H1 (cell line): ENCODE data around the gene CUBN. TPM values are rescaled to one million over a fixed set of nuclear protein-coding genes. Genes with fewer than 3 reads are reported as not detected.

Source experiments
- CTCF ChIA-PET: fragments of 300-600 bp; sonication (Branson Sonifier 250); formaldehyde crosslinking; loops from one replicate; lab custom pipeline; 2021; ENCODE audit not compliant: partially characterized antibody; lab: Charles Lee
- POLR2A ChIA-PET: fragments of 300-600 bp; sonication (Branson Sonifier 250); formaldehyde crosslinking; loops from one replicate; lab custom pipeline; 2021; ENCODE audit warnings: inconsistent platforms; ENCODE audit not compliant: partially characterized antibody; lab: Charles Lee
- DNase-seq, 2 experiments: peaks; one replicate each; pipeline versions ENCODE4 v3.0.0 to v3.0.0-alpha.2; 2010 to 2022; ENCODE audit warnings: low spot score in 2 of 2, low read depth in 1 of 2, mixed read lengths in 1 of 2
- FAIRE-seq: peaks from 2 replicates; lab custom pipeline; 2011; peaks lifted over from hg19 to GRCh38; lab: Jason Lieb, UNC
- H2AFZ ChIP-seq: 2 replicates; pipeline ENCODE4 v1.8.1; 2012; ENCODE audit warnings: low read length, inconsistent platforms
- H2AK5ac ChIP-seq: 2 replicates; pipeline ENCODE4 v1.6.1; 2013; ENCODE audit warnings: low read depth, low read length
- H2BK120ac ChIP-seq: replicated peaks from 2 replicates; pipeline ENCODE3; 2013; ENCODE audit warnings: low read depth, low read length, inconsistent platforms
- H2BK12ac ChIP-seq: 2 replicates; pipeline ENCODE4 v1.6.1; 2013; ENCODE audit warnings: low read depth, low read length
- H2BK15ac ChIP-seq: 2 replicates; pipeline ENCODE4 v1.6.1; 2013; ENCODE audit warnings: low read length
- H2BK20ac ChIP-seq: 2 replicates; pipeline ENCODE4 v1.6.1; 2013; ENCODE audit warnings: low read length
- H2BK5ac ChIP-seq: 2 replicates; pipeline ENCODE4 v1.6.1; 2013; ENCODE audit warnings: low read depth, low read length
- H3K14ac ChIP-seq: 2 replicates; pipeline ENCODE4 v1.6.1; 2013; ENCODE audit warnings: inconsistent platforms; ENCODE audit not compliant: insufficient read length
- H3K18ac ChIP-seq: 2 replicates; pipeline ENCODE4 v1.6.1; 2013; ENCODE audit warnings: low read length; ENCODE audit errors: extremely low read depth
- H3K23ac ChIP-seq: 2 replicates; pipeline ENCODE4 v1.6.1; 2013; ENCODE audit warnings: inconsistent platforms; ENCODE audit not compliant: insufficient read length
- H3K23me2 ChIP-seq: 2 replicates; pipeline ENCODE4 v1.6.1; 2013; ENCODE audit warnings: low read depth, low read length
- H3K27ac ChIP-seq: 2 replicates; pipeline ENCODE4 v1.6.1; 2011; ENCODE audit warnings: low read depth, low read length, inconsistent platforms
- H3K27me3 ChIP-seq, 4 experiments: replicated peaks in 1 of 4; 1 replicate in 1 of 4; 2 replicates in 3 of 4; pipeline versions ENCODE4 v1.6.1 to v1.8.1; 2011 to 2013; ENCODE audit warnings: low read length in 3 of 4, mild to moderate bottlenecking in 3 of 4, inconsistent platforms in 2 of 4, mixed read lengths in 2 of 4, moderate library complexity in 1 of 4; ENCODE audit not compliant: control insufficient read depth in 3 of 4, insufficient read depth in 3 of 4; ENCODE audit errors: extremely low read depth in 1 of 4
- H3K36me3 ChIP-seq, 4 experiments: 2 replicates each; pipeline versions ENCODE4 v1.6.1 to v1.8.1; 2011 to 2013; ENCODE audit warnings: mild to moderate bottlenecking in 4 of 4, low read length in 3 of 4, moderate library complexity in 2 of 4, control low read depth in 1 of 4, inconsistent platforms in 1 of 4; ENCODE audit not compliant: insufficient read depth in 4 of 4, control insufficient read depth in 2 of 4
- H3K4ac ChIP-seq: replicated peaks from 2 replicates; pipeline ENCODE3; 2013; ENCODE audit warnings: low read length, low read depth, mixed read lengths, inconsistent platforms; ENCODE audit not compliant: insufficient read length
- H3K4me1 ChIP-seq, 4 experiments: replicated peaks in 1 of 4; 1 replicate in 1 of 4; 2 replicates in 3 of 4; pipeline versions ENCODE4 v1.6.1 to v1.8.1; 2011 to 2013; ENCODE audit warnings: low read length in 3 of 4, inconsistent platforms in 2 of 4, mixed read lengths in 1 of 4; ENCODE audit not compliant: insufficient read depth in 4 of 4, control insufficient read depth in 3 of 4
- H3K4me2 ChIP-seq, 2 experiments: 2 replicates each; pipeline versions ENCODE4 v1.6.1 to v1.8.1; 2011 to 2013; ENCODE audit warnings: low read depth in 2 of 2, low read length in 2 of 2, control low read depth in 1 of 2, inconsistent platforms in 1 of 2, mild to moderate bottlenecking in 1 of 2; ENCODE audit not compliant: insufficient read depth in 1 of 2
- H3K4me3 ChIP-seq, 4 experiments: fragments of 200-600, 300-600 bp in 1 of 4; sonication (generic), shearing (Covaris generic), sonication (Bioruptor Twin) in 1 of 4; 2 replicates each; pipeline versions ENCODE4 v1.5.1 to v1.8.1; 2011 to 2016; ENCODE audit warnings: low read length in 4 of 4, low read depth in 3 of 4, control low read depth in 2 of 4, inconsistent platforms in 2 of 4, mild to moderate bottlenecking in 2 of 4, mixed read lengths in 1 of 4, moderate library complexity in 1 of 4; ENCODE audit not compliant: insufficient read depth in 2 of 4; ENCODE audit errors: extremely low read depth in 1 of 4
- H3K56ac ChIP-seq: replicated peaks from 2 replicates; pipeline ENCODE3; 2013; ENCODE audit warnings: low read depth, mild to moderate bottlenecking, mixed read lengths, low read length, inconsistent platforms; ENCODE audit not compliant: insufficient read length
- H3K79me1 ChIP-seq: 2 replicates; pipeline ENCODE4 v1.6.1; 2013; ENCODE audit warnings: low read depth, low read length, control low read depth
- H3K79me2 ChIP-seq, 2 experiments: 2 replicates each; pipeline versions ENCODE4 v1.6.1 to v1.8.1; 2012 to 2013; ENCODE audit warnings: low read length in 2 of 2, mild to moderate bottlenecking in 2 of 2, inconsistent platforms in 1 of 2; ENCODE audit not compliant: insufficient read depth in 2 of 2, control insufficient read depth in 1 of 2
- H3K9ac ChIP-seq, 4 experiments: replicated peaks in 1 of 4; 1 replicate in 1 of 4; 2 replicates in 3 of 4; pipeline versions ENCODE4 v1.6.1 to v1.8.1; 2011 to 2013; ENCODE audit warnings: low read depth in 3 of 4, low read length in 3 of 4, control low read depth in 2 of 4, mild to moderate bottlenecking in 2 of 4, moderate library complexity in 2 of 4, inconsistent platforms in 1 of 4; ENCODE audit errors: extremely low read depth in 1 of 4
- H3K9me3 ChIP-seq, 2 experiments: 2 replicates each; pipeline versions ENCODE4 v1.6.1 to v1.8.1; 2012 to 2013; ENCODE audit warnings: mild to moderate bottlenecking in 2 of 2, moderate library complexity in 2 of 2, control low read depth in 1 of 2, inconsistent platforms in 1 of 2, low read depth in 1 of 2, low read length in 1 of 2, mixed read lengths in 1 of 2; ENCODE audit not compliant: insufficient read depth in 2 of 2
- H4K20me1 ChIP-seq, 2 experiments: replicated peaks in 1 of 2; 2 replicates each; pipeline versions ENCODE3 to v1.8.1; 2011 to 2013; ENCODE audit warnings: inconsistent platforms in 2 of 2, low read length in 2 of 2, mild to moderate bottlenecking in 1 of 2; ENCODE audit not compliant: insufficient read depth in 2 of 2, control insufficient read depth in 1 of 2
- H4K5ac ChIP-seq: 2 replicates; pipeline ENCODE4 v1.6.1; 2013; ENCODE audit warnings: low read length, low read depth, mixed read lengths, inconsistent platforms; ENCODE audit not compliant: insufficient read length
- H4K8ac ChIP-seq: 2 replicates; pipeline ENCODE4 v1.8.0; 2013; ENCODE audit warnings: mild to moderate bottlenecking, moderate library complexity, low read length, inconsistent platforms; ENCODE audit not compliant: insufficient read depth; ENCODE audit errors: extremely low read depth
- H4K91ac ChIP-seq: replicated peaks from 2 replicates; pipeline ENCODE3; 2013; ENCODE audit warnings: low read length, mixed read lengths, inconsistent platforms; ENCODE audit not compliant: insufficient read length
- ATF2 ChIP-seq: IDR thresholded peaks from 2 replicates; pipeline ENCODE4 v1.6.1; 2012; ENCODE audit warnings: low read length, inconsistent platforms
- ATF3 ChIP-seq: IDR thresholded peaks from 2 replicates; pipeline ENCODE4 v1.6.1; 2011; ENCODE audit warnings: low read depth, mild to moderate bottlenecking, low read length; ENCODE audit not compliant: insufficient read depth
- CHD2 ChIP-seq: IDR thresholded peaks from 2 replicates; pipeline ENCODE4 v1.6.1; 2012; ENCODE audit warnings: low read length, improper control_type of control experiment
- CREB1 ChIP-seq: IDR thresholded peaks from 2 replicates; pipeline ENCODE4 v1.6.1; 2012; ENCODE audit warnings: inconsistent platforms
- CTBP2 ChIP-seq: IDR thresholded peaks from 2 replicates; pipeline ENCODE4 v1.7.0; 2011; ENCODE audit warnings: borderline replicate concordance, mild to moderate bottlenecking, moderate library complexity, mixed read lengths, low read length; ENCODE audit not compliant: insufficient read depth, insufficient read length
- POLR2A ChIP-seq, 2 experiments: IDR thresholded peaks; 1 replicate in 1 of 2; 2 replicates in 1 of 2; pipeline ENCODE4 v1.6.1; 2011; ENCODE audit warnings: low read depth in 2 of 2, low read length in 2 of 2, mild to moderate bottlenecking in 2 of 2; ENCODE audit errors: control extremely low read depth in 1 of 2
- RNF2 ChIP-seq: fragments of 200-900, 300-1000 bp; sonication (generic); IDR thresholded peaks from 2 replicates; pipeline ENCODE4 v1.7.1; 2016; ENCODE audit warnings: borderline replicate concordance, low read depth, mild to moderate bottlenecking, antibody characterized with exemption, low read length; ENCODE audit not compliant: poor library complexity, severe bottlenecking; ENCODE audit errors: missing control alignments
- ZNF274 ChIP-seq: IDR thresholded peaks from 2 replicates; pipeline ENCODE4 v1.7.0; 2012; ENCODE audit warnings: low read length, borderline replicate concordance; ENCODE audit errors: extremely low read depth
- WGBS, 2 experiments: shearing (Covaris generic) in 1 of 2; methylation state at CpG; one replicate each; pipeline versions ENCODE4 v1.1.6 to v1.1.7; 2013 to 2015; ENCODE audit warnings: low lambda C conversion rate in 2 of 2, mixed read lengths in 2 of 2, inconsistent platforms in 1 of 2, low coverage in 1 of 2, missing lambda C conversion rate in 1 of 2; ENCODE audit not compliant: insufficient replicate concordance in 2 of 2, insufficient coverage in 1 of 2, insufficient read length in 1 of 2; ENCODE audit errors: extremely low coverage in 1 of 2, missing lambda C conversion rate in 1 of 2; 5-methylcytosine and 5-hydroxymethylcytosine counted together
- polyA plus RNA-seq, 7 experiments: library from polyadenylated mRNA; depleted of rRNA in 3 of 7; stranded (reverse) in 5 of 7; unstranded in 2 of 7; fragments of >200 nt in 5 of 7; fragments of 200-250 nt in 2 of 7; gene quantifications; 1 replicate in 5 of 7; 2 replicates in 1 of 7; 4 replicates in 1 of 7; pipeline versions ENCODE4 v1.2.1 to v1.2.3, GENCODE V29; 2011 to 2013; ENCODE audit warnings: missing spikeins in 2 of 7, mixed read lengths in 2 of 7
- total RNA-seq: library from RNA; stranded (reverse); fragmentation: NEBNext Ultra II Directional; extraction: Animal tissue kit (Norgen Biotek cat#: 25700); gene quantifications from 2 replicates; pipeline ENCODE4 v1.2.1, GENCODE V29; 2021

The CUBN gene
- total and polyA plus RNA-seq, 2 of the 8 experiments (the other 6 are each of a cell fraction or from before 2014, with no cell fraction given): 0.04 to 0.08 TPM

- H3K14ac ChIP-seq: no peak overlapping the region
- FAIRE-seq: peak; percentile 87
- 49% methylated on average over 8 of the region's 8 CpGs; no CpG with 5 or more reads in 1 of the 2 experiments for WGBS, 2 experiments
- no peak overlapping the region for H3K56ac ChIP-seq
- H3K23ac ChIP-seq: no peak overlapping the region
- no peak overlapping the region for H4K91ac ChIP-seq
- peak overlapping the region; percentile 74 for H2AFZ ChIP-seq
- H3K79me1 ChIP-seq: no peaks in the 10 kb centered on the region
- no peak overlapping the region for H3K4ac ChIP-seq
- peak overlapping the region; percentile 2; the same call in 1 of the 2 replicates for H3K27ac ChIP-seq
- H3K4me2 ChIP-seq: peak overlapping the region; percentile 18 to 34; a peak in 2 of 4 replicates
- no peak overlapping the region for H2AK5ac ChIP-seq
- no peak overlapping the region; the same call in 1 of the 2 replicates for H2BK5ac ChIP-seq
- H4K20me1 ChIP-seq: no peaks in the 10 kb centered on the region
- no peak overlapping the region for H2BK120ac ChIP-seq
- no peak overlapping the region for H2BK20ac ChIP-seq
- H3K18ac ChIP-seq: no peak overlapping the region
- ChIA-PET POLR2A (interaction anchor here (0.6 to 1.1 kb wide), 2 partner anchors 60 to 306 kb away, joined by 3 read pairs; no protein-coding TSS in a partner anchor), CTCF (interaction anchor here (0.6 kb wide), 1 partner anchor 28 kb away, joined by 3 read pairs; no protein-coding TSS in a partner anchor)
- H3K4me3 ChIP-seq: peak overlapping the region in 1 of 4 experiments; percentile 19; a peak in 1 of 8 replicates
- H4K5ac ChIP-seq: no peak overlapping the region
- no peaks in the 10 kb centered on the region for H3K36me3 ChIP-seq
- no peak overlapping the region for H2BK12ac ChIP-seq
- no peaks in the 10 kb centered on the region for H3K79me2 ChIP-seq
- H4K8ac ChIP-seq: no peak overlapping the region
- H3K23me2 ChIP-seq: no peaks in the 10 kb centered on the region
- H2BK15ac ChIP-seq: no peak overlapping the region
- H3K27me3 ChIP-seq: no peaks in the 10 kb centered on the region
- no peaks in the 10 kb centered on the region for H3K9me3 ChIP-seq
- no peak overlapping the region for H3K9ac ChIP-seq
- peaks cover 2 to 9% (median 3%) of the 10 kb centered on the region in 4 experiments; a peak in 4 of 7 replicates for H3K4me1 ChIP-seq
- DNase-seq: peak in 1 of 2 experiments; percentile 47
- no peak for TF ChIP-seq CTBP2
- TF ChIP-seq ATF2: peak; percentile 99
- TF ChIP-seq CHD2: no peak
- no peak for TF ChIP-seq ATF3
- peak; percentile 44; the same call in 1 of the 2 replicates for TF ChIP-seq CREB1
- no peak for TF ChIP-seq ZNF274
- no peak for TF ChIP-seq POLR2A (IDR thresholded peaks at IDR 0.05; ENCODE audit: control extremely low read depth in 1 of 2, low read depth in 2 of 2, low read length in 2 of 2)
- TF ChIP-seq RNF2: no peak
Measured at GRCh38 chr10:16950656-16951601, 178.7 kb downstream of the CUBN start.
